HuH-7 (cell line): ENCODE data around the gene TCF12.
A peak's percentile ranks its signal among the peaks of the same experiment; 100 is the strongest.

ENCODE experiments used
- DNase-seq: peaks from one replicate; pipeline ENCODE4 v3.0.0; 2011; ENCODE audit warnings: low spot score

The TCF12 gene

GRCh38 chr15:57048930-57049549 lies 130.6 kb downstream of the TCF12 start:
- no peak for DNase-seq

DNA sequence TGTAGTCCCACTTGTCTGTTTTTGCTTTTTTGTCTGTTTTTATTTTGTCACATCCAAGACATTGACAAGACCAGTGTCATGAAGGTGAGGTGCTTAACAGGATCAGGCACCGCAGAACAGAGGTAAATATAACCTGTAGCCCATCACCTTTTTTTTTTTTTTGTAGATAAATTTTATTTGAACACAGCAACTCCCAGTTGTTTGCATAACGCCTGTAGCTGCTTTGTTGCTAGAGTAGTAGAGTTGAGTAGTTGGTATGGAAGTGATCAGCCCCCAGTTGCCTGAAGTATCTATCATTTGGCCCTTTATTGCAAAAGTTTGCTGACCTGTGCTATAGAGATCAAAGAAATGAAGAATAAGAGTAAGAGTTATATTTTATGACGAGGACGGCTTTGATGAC lies 135.0 kb downstream of the TCF12 start:
- DNase-seq = peak; percentile 17

- DNase-seq = no peak
These were observed 135.8 kb downstream of the TCF12 start for GRCh38 chr15:57054204-57054750.

DNA sequence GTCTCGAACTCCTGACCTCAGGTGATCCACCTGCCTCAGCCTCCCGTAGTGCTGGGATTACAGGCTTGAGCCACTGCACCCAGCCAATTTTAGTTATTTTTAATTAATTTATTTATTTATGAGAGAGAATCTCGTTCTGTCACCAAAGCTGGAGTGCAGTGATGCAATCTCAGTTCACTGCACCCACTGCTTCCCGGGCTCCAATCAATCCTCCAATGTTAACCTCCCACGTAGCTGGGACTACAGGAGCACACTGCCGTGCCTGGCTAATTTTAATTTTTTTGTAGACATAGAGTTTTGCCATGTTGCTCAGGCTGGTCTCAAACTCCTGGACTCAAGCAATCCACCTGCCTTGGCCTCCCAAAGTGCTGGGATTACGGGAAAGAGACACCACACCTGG lies 137.9 kb downstream of the TCF12 start:
- DNase-seq = no peak

DNA sequence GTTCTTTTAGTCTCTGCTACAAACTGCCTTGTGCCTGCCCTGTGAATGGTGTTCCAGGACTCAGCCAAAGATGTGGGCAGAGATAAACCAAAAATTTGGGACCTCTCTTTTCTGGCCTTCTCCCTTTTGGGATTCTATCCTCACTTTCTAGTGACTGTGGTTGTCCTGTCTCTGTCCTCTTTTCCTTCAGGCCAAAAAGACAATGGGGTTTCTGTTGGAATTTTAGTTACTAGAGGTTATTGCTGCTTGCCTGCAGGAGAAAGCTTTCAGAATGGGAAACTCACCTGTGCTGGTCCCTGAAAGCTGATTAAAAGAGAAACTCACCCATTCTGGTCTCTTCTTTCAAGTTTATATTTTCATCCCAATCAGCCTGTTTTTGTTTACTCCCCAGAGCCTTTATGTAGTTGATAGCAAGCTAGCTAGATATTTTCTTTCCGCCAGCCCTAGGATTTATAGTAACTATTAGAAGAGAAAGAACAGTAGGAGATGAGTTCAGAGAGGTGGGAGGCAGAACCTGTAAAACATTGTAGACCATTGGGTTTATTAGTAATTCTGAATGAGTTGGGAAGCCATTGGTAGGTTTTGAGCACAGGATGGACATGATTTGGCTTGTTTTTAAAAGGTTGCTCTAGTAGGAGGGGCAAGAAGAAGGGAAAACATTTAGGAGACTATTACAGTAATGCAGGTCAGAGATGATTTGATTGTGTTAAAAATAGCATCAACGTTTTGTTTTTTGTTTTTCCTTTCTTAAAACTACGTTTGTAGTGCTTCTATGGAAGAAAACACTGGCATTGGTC lies 138.9 kb downstream of the TCF12 start:
- DNase-seq = no peak

DNA sequence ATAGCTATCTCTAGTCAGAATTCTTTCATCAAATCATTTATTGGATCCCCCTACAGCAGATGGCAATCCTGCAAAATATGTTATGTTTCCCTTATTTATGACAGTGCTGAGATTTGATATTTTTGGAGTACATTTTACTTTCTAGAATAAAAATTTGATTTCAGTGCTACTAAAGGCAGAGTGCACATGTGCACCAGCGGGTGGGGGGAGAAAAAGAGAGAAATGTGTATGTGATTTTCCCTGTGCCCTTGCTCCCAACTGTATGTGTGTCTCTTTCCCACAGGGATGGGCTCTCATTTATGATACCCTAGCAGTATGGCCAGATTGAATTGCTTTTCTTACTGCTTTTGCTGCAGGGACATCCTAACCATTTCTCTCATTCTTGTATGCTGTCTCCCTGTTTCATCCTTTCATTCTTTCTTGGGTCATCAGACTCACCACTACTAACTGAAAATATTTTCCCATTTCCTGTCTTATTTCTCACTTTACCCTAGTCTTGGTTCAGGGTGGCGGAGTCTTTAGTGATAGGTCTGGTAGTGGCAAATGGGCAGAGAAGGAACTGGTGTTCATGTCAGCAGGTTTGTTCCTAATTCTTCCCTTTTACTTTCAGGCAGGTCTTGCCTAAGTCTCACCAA lies 140.7 kb downstream of the TCF12 start:
- no peak for DNase-seq

DNA sequence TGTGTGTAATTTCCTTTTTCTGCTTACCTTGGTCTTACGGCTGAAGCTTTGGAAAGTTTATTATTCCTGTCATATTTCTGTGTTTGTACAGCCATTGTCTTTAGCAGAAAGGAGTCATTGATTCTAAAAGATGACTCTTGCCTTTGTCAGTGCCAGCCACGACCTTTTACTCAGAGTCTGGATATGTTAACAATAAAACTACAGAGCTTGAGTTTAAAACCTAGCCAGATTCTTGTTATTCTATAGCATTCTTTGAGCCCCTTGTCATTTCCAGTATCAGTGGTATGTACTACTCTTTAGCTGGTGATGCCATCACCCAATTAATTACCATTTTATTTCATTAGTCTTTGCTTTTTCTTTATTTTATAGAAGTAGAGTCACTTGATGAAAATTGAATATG lies 142.4 kb downstream of the TCF12 start:
- DNase-seq = no peak

GRCh38 chr15:57061281-57061680 lies 142.8 kb downstream of the TCF12 start:
- no peak for DNase-seq

DNA sequence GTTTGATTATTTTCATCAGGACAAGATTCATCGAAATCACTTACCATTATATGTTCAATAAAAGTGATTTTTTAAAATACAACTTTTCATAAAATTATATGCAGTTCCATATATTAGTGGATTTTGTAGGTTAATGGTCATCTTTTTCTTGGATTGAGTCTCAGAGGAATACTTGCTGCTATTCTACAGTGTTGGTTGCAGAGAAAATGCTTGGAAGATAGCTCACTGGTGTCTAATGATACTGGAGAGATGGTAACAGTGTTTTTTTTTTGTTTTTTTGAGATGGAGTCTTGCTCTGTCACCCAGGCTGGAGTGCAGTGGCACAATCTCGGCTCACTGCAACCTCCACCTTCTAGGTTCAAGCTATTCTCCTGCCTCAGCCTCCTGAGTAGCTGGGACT lies 143.3 kb downstream of the TCF12 start:
- no peak for DNase-seq

DNA sequence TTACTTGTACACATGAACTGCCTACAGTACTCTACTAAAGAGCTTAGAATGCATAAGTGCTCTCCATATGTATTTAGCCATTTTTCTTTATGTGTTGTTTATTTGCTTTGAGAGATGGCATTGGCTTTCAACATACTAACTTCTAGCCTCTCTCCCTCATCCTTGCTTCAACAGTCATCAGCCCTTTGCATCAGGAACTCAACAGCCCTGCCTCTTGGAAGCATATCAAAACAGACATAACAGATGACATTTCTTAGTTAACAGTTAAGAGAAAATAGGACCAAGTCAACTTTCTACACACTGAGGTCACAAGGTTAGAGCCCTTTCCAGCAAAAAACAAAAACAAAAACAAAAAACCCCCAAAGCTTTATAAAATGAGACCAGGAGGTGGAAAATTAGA lies 145.6 kb downstream of the TCF12 start:
- DNase-seq = no peak

- DNase-seq = no peak
These were observed 151.0 kb downstream of the TCF12 start for GRCh38 chr15:57069423-57069822.

GRCh38 chr15:57070674-57071073 lies 152.2 kb downstream of the TCF12 start:
- DNase-seq = no peak

DNA sequence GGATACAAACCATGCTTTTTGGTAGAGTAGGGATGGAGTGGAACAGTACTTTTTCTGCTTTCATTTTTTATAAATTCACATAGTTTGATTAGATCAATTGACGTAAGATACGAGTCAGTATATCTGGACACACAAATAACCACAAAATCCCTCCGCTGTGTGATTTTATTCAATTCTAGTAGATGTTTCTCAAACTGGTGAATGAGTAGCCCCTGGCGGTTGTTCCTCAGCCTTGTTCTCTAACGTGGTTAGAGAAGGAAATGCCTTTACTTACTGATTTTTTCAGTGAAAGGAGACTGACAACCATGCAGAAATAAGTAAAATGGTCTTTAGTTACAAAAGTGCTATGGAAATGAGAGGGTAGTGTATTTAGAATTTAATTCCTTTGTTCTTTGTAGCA lies 161.0 kb downstream of the TCF12 start:
- no peak for DNase-seq

- DNase-seq = no peak
These were observed 161.6 kb downstream of the TCF12 start for GRCh38 chr15:57079931-57080620.

- DNase-seq = peak; percentile 12
These were observed 163.7 kb downstream of the TCF12 start for GRCh38 chr15:57082054-57082728.

GRCh38 chr15:57084192-57084591 lies 165.7 kb downstream of the TCF12 start:
- no peak for DNase-seq

GRCh38 chr15:57085267-57085666 lies 166.8 kb downstream of the TCF12 start:
- DNase-seq = no peak

DNA sequence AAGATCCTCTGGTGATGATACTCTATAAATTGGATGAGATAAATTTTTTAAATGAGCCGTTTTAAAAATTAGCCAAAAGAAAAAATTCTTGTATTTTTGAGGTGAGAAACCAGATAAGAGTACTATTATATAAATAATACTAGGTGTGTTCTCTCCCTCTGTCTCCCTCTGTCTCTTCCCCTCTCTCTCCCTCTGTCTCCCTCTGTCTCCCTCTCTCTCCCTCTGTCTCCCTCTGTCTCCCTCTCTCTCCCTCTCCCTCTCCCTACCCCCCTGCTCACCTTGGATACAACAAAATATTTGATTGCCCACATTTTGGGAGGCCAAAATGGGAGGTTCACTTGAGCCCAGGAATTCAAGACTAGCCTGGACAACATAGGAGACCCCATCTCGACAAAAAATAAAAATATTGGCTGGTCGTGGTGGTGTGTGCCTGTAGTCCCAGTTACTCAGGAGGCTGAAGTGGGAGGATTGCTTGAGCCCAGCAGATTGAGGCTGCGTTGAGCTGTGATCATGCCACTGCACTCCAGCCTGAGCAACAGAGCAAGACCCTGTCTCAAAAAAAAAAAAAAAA lies 168.5 kb downstream of the TCF12 start:
- no peak for DNase-seq

DNA sequence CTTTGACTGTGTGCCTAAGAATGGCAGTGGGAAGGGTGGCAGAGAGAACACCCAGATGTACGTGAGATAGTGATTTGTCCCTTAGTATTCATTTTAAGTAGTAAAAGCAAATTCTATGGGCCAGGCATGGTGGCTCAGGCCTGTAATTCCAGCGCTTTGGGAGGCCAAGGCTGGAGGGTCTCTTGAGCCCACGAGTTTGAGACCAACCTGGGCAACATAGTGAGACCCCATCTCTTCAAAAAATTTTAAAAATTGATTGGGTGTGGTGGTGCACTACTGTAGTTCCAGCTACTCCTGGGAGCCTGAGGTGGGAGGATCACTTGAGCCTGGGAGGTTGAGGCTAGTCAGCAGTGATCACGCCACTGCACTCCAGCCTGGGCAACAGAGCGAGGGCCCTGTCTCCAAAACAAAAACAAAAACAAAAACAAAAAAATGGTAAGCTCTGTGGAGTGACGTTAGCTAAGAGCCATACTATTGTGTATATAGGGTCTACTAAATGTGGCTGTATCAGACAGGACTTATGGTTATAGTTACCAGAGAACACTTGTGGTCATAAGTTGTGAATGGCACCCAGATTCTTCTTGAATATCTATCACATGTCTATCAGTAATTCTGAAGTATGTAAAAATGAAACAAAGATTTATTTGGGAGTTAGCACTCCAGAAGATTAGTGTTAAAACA lies 171.5 kb downstream of the TCF12 start:
- no peak for DNase-seq

GRCh38 chr15:57090496-57090859 lies 172.0 kb downstream of the TCF12 start:
- DNase-seq = no peak

GRCh38 chr15:57091636-57092035 lies 173.2 kb downstream of the TCF12 start:
- no peak for DNase-seq
